ENCODE measurements around the gene MCM6.

Gene MCM6

GRCh38 chr2:135863233-135863632, 13.0 kb downstream of the MCM6 start:
- no peak for DNase-seq (ENCODE audit: low read depth, low spot score)

DNA sequence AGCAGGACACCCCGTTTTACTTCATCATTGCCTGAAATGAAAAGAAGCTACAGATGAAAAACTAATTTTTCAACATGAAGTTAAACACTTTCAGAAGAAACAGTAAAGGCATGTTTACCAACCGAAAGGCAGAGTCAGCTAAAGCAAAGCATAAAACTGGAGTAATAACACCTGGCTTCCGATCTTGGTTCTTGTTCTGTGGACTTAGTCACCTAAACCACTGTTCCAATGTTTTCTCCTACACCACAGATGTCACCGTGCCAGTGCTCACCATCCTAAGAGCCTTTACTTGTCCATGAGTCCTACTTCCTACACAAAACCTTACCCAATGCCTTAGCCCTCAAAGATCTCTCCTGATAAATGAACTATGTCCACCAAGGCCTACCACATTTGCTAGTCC, 13.5 kb downstream of the MCM6 start:
- no peak for DNase-seq (ENCODE audit: low read depth, low spot score)

- no peak for DNase-seq (ENCODE audit: low read depth, low spot score)
These were observed 22.8 kb downstream of the MCM6 start for GRCh38 chr2:135853401-135853800.

GRCh38 chr2:135851858-135852257, 24.4 kb downstream of the MCM6 start:
- no peak for DNase-seq (ENCODE audit: low read depth, low spot score)

DNA sequence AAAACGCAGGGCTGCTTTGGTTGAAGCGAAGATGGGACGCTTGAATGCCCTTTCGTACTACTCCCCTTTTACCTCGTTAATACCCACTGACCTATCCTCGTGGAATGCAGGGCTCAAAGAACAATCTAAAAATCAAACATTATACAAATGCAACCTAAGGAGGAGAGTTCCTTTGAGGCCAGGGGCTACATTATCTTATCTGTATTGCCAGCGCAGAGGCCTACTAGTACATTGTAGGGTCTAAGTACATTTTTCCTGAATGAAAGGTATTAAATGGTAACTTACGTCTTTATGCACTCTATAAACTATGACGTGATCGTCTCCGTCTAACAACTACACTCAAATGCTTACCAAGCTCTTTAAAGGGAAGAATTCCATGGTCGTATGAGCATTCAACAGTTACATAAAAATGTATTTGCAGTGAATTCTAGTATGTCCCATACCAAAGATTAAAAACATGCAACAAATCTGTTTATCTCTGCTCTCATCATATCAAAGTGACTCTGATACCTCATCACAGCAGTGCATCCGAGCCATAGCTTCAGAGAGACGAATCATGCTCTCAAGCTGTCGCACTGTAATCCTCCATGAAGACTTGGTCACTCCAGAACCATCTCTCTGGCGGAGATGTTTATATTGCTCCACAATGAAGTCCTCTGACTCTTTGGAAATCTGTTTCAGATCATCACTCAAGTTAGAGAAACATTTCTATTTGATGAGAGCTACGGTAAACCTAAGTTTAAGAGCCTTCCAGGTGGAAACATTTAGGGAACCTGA, 25.2 kb downstream of the MCM6 start:
- DNase-seq (ENCODE audit: low read depth, low spot score): no peak

DNA sequence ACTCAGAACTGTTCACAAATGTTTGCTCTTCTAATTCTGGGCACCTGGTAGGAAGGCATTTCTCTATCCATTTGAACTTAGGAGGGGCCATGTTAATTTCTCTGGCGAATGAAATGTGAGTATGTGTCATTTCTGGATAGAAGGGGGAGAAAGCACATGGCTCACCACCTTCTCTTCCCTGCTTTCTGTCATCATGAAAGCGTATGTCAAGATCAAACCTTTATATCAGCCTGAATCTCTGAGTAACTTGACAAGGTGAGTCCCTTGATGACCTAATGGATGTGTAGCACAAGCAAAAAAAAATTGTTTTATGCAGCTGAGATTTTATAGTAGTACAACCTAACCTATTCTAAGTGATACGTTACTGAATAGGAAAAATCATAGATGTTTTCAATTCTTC, 27.2 kb downstream of the MCM6 start:
- DNase-seq (ENCODE audit: low read depth, low spot score): no peak

- DNase-seq (ENCODE audit: low read depth, low spot score): no peak
These were observed 30.2 kb downstream of the MCM6 start for GRCh38 chr2:135845997-135846396.

DNA sequence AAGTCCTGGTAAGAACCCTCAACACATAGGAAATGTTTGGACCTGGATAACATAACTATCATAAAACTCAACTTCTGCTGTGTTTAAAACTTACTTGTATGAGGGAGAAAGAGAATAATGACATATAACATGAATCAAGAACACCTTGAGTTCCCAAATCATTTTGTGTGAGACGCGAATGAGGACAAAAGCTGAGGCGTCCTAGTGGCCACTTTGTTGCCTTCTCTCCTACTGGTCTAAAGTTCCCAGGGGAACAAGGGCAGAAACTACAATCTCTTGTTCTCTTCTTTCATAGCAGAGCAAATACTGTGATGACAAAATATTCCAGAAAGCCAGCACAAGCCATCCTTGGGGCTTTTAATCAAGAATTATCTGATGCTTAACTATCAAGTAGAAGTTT, 31.0 kb downstream of the MCM6 start:
- DNase-seq (ENCODE audit: low read depth, low spot score): no peak

- no peak for DNase-seq (ENCODE audit: low read depth, low spot score)
These were observed 31.8 kb downstream of the MCM6 start for GRCh38 chr2:135844301-135844895.

GRCh38 chr2:135843671-135844070, 32.6 kb downstream of the MCM6 start:
- no peak for DNase-seq (ENCODE audit: low read depth, low spot score)

DNA sequence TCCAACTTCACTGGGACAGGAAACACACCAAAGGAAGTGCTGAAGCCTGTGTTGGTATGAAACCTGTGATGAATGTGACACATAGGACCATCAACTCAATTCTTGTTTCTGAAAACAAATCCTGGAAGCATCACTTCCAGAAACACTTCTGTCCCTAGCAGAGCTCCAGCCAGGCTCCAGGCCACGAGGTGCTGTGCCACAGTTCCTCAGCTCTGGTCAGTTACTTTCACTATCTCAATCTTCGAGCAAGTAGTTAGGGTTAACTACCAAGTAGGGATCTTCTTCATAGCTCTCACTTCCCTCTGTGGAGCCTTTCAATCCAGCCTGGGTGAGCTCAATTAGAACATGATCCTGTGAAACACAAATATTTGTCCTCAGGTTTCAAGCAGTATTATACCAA, 35.6 kb downstream of the MCM6 start:
- no peak for DNase-seq (ENCODE audit: low read depth, low spot score)

DNA sequence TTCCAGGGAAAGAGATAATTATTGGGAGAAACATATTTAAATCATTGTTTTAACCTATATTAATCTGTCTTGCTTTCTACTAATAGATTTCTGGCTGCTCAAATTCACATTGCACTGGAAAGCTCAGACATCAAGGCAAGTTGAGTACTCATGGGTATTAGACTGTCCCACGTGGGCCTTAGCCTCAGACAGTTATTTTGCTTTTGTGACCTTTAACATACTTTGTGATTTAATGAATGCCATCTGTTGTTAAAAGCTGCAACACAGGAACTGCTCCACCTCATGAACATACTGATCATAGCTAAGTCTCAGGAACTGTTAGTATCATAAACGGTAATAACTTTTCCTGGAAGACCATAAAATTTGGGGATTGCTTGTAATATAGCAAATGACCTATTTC, 36.5 kb downstream of the MCM6 start:
- peak; percentile 82 for DNase-seq (ENCODE audit: low read depth, low spot score)

- no peak for DNase-seq (ENCODE audit: low read depth, low spot score)
These were observed 37.7 kb downstream of the MCM6 start for GRCh38 chr2:135838502-135838901.

DNA sequence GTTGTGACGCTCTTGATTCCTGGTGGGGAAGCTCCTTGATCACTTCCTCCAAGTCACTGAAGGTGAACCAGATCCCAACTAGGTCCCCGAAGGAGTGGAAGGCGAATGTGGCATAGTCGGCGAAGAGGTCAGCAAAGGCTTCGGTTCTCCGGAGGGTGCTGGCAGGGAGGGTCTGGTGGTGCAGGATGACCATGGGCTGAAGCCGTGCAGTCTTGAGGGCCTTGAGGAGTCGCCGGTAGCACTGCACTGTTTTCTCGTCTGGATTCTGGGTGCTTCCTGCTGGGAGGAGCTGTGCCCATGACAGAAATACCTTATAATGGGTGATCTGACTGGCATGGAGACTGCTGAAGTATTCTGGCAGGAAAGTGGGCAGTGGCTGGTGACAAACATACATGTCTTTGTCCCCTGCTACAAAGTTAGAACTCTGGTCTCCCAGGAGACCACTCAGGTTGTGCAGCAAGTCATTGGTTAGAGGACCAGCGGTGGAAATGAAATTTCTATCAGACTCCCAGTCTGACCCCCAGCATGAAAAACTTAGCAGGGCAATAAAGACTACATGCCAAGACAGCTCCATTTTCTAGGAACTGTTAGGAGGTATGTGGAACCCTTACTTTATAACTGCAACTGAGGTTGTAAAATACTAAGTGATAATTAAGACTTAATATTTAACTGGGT, 39.5 kb downstream of the MCM6 start, which contains the start of gene LCT:
Gene LCT (minus strand): TSS at position 589 of the 675 bp plus-strand sequence. CDS start 15 bp downstream, at position 574.
- no peak for DNase-seq (ENCODE audit: low read depth, low spot score)

DNA sequence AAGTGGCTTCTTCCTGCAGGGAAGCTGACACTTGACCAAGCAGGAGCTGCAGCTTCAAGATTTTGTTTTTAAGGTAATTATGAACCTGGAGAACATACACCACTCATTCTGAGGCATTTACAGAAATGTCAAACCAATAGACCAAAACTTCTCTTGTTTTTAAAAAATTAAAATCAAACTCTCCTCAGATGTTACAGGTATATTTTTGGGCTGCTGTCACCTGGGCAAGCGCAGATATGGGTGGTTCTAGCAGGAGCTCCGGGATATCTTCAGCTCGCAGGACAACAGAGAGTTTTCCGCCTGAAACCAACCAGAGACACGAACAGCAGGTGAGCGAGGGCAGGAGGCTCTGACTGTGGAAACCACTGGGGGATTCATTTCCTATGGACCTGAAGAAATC, 43.4 kb downstream of the MCM6 start:
- no peak for DNase-seq (ENCODE audit: low read depth, low spot score)

DNA sequence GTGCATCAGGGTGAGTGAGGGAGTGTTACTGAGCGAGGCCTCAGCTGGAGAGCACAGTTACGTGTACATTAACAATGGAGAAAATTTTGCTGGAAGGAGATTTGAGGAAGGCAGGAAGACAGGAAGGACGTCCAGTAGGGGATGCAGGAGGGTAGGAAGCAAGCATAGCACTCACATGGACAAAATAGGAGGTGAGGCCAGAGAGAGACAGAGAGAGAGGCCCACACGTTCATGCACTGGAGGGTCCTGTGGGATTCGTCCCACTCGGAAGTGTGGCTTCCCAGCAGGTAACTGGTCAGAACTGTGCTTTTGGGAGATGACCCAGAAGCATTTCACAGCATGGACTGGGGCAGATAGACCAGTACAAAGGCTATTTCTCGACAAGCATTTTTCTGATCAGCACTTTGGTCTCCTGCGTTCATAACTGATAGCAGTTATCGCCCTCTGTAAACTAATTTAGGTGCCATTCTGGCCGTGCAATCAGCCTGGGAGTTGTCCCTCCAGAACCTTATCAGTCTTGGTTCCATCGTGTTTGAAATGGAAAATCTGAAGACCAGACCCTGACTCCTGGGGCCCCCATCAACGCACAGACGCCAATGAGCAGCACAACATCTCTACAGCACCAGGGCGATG, 44.9 kb downstream of the MCM6 start:
- DNase-seq (ENCODE audit: low read depth, low spot score): no peak

DNA sequence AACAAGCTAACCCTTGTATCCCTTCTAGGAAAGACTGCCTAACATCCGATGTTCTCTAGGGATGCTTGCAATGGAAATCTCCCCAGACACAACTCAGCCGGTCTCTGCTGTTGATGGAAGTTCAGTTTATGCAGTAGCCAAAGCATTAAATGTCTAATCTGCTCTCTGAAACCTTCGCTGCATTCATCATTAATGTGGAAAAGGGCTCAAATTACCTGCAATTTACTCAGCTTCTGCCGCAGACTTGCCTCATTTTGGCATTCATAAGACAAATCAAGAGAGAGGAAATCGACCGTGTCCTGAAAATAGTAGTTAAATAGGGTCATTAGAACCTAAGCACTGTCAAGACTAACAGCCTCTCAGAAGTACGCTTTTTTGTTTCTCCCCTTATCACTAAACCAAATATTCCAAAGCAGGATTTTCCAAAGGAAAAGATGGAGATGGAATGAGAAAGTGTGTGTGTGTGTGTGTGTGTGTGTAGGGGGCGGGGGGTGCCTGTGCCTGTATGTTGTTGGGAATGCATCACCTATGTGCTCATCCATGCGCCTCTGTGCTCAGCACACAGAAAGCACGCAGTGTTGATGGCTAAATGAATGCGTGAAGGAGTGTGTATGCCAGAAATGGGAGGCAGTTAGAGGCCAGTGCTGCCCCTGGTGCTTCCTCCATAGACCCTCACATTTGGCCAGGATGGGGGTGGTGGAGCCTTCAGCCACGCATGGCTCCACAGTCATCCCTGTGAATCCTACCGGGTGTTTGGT, 46.7 kb downstream of the MCM6 start:
- DNase-seq (ENCODE audit: low read depth, low spot score): no peak

- no peak for DNase-seq (ENCODE audit: low read depth, low spot score)
These were observed 49.7 kb downstream of the MCM6 start for GRCh38 chr2:135826544-135826943.

GRCh38 chr2:135825550-135826176, 50.6 kb downstream of the MCM6 start:
- DNase-seq (ENCODE audit: low read depth, low spot score): no peak

GRCh38 chr2:135825131-135825530, 51.1 kb downstream of the MCM6 start:
- no peak for DNase-seq (ENCODE audit: low read depth, low spot score)

GRCh38 chr2:135822855-135823254, 53.4 kb downstream of the MCM6 start:
- DNase-seq (ENCODE audit: low read depth, low spot score): no peak

Data from smooth muscle cell of the brain vasculature (primary cell).